ENCODE measurements around the gene EP300. TPM values are rescaled to one million over a fixed set of nuclear protein-coding genes. Genes with fewer than 3 reads are reported as not detected.

Gene EP300
- total RNA-seq, 1 donor from 2014 or later, result 57.9 TPM

DNA sequence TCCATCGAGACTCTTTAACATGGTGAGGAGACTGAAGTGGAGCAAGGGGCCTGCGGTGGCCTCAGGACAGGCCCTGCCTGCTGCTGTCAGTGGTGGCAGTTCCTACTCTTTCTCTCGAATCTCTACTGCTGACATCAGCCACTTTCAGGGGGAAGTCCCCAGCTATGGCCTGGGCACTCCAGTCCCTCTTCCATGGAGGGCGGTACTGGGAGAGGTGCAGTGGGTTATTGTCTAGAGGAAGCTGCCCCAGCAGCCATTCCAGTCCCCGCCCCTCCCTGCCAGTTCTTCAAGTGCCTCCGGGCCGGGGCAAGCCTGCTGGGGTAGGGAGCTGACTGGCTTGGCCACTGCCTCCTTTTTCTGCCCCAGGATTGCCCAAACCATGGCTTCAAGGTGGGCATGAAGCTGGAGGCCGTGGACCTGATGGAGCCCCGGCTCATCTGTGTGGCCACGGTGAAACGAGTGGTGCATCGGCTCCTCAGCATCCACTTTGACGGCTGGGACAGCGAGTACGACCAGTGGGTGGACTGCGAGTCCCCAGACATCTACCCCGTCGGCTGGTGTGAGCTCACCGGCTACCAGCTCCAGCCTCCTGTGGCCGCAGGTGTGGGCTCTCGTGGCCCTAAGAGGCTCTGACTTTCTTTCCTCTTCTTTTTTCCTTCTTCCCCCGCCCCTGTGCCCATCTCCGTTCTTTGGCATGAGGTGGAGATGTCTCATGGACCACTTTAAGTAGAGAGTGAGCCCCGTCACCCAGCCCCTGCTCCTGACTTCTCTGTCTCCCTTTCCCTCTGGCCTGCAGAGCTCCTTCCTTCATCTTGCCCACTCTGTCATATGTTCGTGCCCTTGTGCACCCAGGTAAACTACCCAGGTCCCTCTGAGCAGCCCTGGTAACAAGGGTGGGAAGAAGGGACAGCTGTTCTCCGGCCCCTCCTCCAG is 134.6 kb downstream of the EP300 start:
- Histone ChIP-seq H3K79me2 (ENCODE audit: low read depth) (no peaks in the 10 kb centered on the region), H4K20me1 (ENCODE audit: low read depth) (no peaks in the 10 kb centered on the region), H2AFZ (replicated peaks) (no peak overlapping the region), H3K9ac (no peak overlapping the region), H3K4me2 (no peak overlapping the region), H3K4me1 (no peaks in the 10 kb centered on the region), H3K27me3 (no peaks in the 10 kb centered on the region), H3K36me3 (no peaks in the 10 kb centered on the region), H3K27ac (no peak overlapping the region), H3K4me3 (no peak overlapping the region), H3F3A (ENCODE audit: low read depth) (no peaks in the 10 kb centered on the region), H3K9me3 (ENCODE audit: low read depth) (no peaks in the 10 kb centered on the region)
- TF ChIP-seq EZH2 (IDR thresholded peaks at IDR 0.05) (no peak), EZH2phosphoT487 (IDR thresholded peaks at IDR 0.05) (no peak)
- Mint-ChIP-seq H3K27ac (no peak overlapping the region), H3K4me1 (no peaks in the 10 kb centered on the region), H3K36me3 (peaks cover 5% of the 10 kb centered on the region), H3K27me3 (ENCODE audit: insufficient read depth, low read depth) (peaks cover 2% of the 10 kb centered on the region), H3K4me3 (no peak overlapping the region), H3K9me3 (no peaks in the 10 kb centered on the region)
- no peak for DNase-seq (ENCODE audit: low spot score)

DNA sequence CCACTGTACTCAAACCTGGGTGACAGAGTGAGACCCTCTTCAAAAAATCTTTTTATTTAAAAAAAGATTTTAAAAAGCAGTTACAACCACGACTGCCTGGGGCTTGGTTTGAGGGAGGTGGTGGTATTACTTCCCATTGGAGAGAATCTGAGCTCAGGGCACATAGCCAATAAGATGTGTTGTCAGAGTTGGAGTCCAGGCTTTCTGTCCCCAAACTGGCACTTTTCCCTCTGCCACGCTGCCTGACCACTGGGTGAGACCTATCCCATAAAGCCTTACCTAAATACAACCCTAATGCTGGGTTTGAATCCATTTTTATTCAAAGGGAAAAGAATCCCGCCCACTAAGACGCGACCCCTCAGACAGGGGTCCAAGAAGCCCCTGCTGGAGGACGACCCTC is 136.8 kb downstream of the EP300 start:
- H3K27me3 ChIP-seq, result no peaks in the 10 kb centered on the region
- H4K20me1 ChIP-seq (ENCODE audit: low read depth), result no peaks in the 10 kb centered on the region
- Mint-ChIP-seq H3K36me3 (peaks cover 3% of the 10 kb centered on the region), H3K27me3 (ENCODE audit: insufficient read depth, low read depth) (peaks cover 2% of the 10 kb centered on the region), H3K9me3 (no peaks in the 10 kb centered on the region), H3K27ac (no peak overlapping the region), H3K4me3 (no peak overlapping the region), H3K4me1 (no peaks in the 10 kb centered on the region)
- no peak for DNase-seq (ENCODE audit: low spot score)
- H3K4me1 ChIP-seq, result no peaks in the 10 kb centered on the region
- H2AFZ ChIP-seq (replicated peaks), result no peak overlapping the region
- H3F3A ChIP-seq (ENCODE audit: low read depth), result no peaks in the 10 kb centered on the region
- no peak overlapping the region for H3K4me2 ChIP-seq
- TF ChIP-seq, protein P1, sequence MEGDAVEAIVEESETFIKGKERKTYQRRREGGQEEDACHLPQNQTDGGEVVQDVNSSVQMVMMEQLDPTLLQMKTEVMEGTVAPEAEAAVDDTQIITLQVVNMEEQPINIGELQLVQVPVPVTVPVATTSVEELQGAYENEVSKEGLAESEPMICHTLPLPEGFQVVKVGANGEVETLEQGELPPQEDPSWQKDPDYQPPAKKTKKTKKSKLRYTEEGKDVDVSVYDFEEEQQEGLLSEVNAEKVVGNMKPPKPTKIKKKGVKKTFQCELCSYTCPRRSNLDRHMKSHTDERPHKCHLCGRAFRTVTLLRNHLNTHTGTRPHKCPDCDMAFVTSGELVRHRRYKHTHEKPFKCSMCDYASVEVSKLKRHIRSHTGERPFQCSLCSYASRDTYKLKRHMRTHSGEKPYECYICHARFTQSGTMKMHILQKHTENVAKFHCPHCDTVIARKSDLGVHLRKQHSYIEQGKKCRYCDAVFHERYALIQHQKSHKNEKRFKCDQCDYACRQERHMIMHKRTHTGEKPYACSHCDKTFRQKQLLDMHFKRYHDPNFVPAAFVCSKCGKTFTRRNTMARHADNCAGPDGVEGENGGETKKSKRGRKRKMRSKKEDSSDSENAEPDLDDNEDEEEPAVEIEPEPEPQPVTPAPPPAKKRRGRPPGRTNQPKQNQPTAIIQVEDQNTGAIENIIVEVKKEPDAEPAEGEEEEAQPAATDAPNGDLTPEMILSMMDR (IDR thresholded peaks at IDR 0.05), result no peak
- no peaks in the 10 kb centered on the region for H3K36me3 ChIP-seq
- no peak overlapping the region for H3K9ac ChIP-seq
- H3K9me3 ChIP-seq (ENCODE audit: low read depth), result no peaks in the 10 kb centered on the region
- H3K27ac ChIP-seq, result no peak overlapping the region
- H3K79me2 ChIP-seq (ENCODE audit: low read depth), result no peaks in the 10 kb centered on the region
- H3K4me3 ChIP-seq, result no peak overlapping the region

MicroRNAs encoded within 50 kb of the gene (microRNA counts, 767-probe panel; counts per million panel counts)
- microRNA hsa-miR-1281, result 460 counts per million, percentile 90 among the panel's probes with 10 or more counts

Small RNA genes lying within 50 kb of the gene (small RNA-seq; reads per million reads assigned to genes)
- gene RF00019 (not detected), gene RNU6-375P (not detected)

Other genes with a start within 250 kb of the EP300 start
- 213 and 310 TPM in 2 replicates for gene ST13, start 236.0 kb upstream of the EP300 start, total RNA-seq (ENCODE audit: low replicate concordance)
- gene XPNPEP3, start 235.4 kb upstream of the EP300 start, total RNA-seq (ENCODE audit: low replicate concordance), result 18.0 and 21.4 TPM in 2 replicates
- not detected in 2 replicates for gene DNAJB7, start 230.5 kb upstream of the EP300 start, total RNA-seq (ENCODE audit: low replicate concordance)
- gene RBX1, start 141.2 kb upstream of the EP300 start, total RNA-seq (ENCODE audit: low replicate concordance), result 77.8 and 117 TPM in 2 replicates
- gene L3MBTL2, start 112.7 kb downstream of the EP300 start, total RNA-seq (ENCODE audit: low replicate concordance), result 14.4 and 24.4 TPM in 2 replicates
- gene CHADL, start 148.3 kb downstream of the EP300 start, total RNA-seq (ENCODE audit: low replicate concordance), result 0.56 TPM in 1 of 2 replicates, not detected in the other
- 53.4 and 114 TPM in 2 replicates for gene RANGAP1, start 193.6 kb downstream of the EP300 start, total RNA-seq (ENCODE audit: low replicate concordance)
- 25.8 and 56.3 TPM in 2 replicates for gene ZC3H7B, start 208.9 kb downstream of the EP300 start, total RNA-seq (ENCODE audit: low replicate concordance)

Measured in neural progenitor cell (in vitro differentiated cells).